CD4-positive, alpha-beta T cell treated with Interleukin-6 at 100 ng/mL for 8 hours (primary cell): ENCODE results near the gene MPPED1.

Source experiments
- DNase-seq: peaks from one replicate; pipeline ENCODE4 v3.0.0-alpha.2; 2020; ENCODE audit warnings: mixed read lengths, low spot score

The MPPED1 gene

GRCh38 chr22:43498856-43499253 lies 87.0 kb downstream of the MPPED1 start:
- no peak for DNase-seq

- no peak for DNase-seq
These were observed 89.3 kb downstream of the MPPED1 start for GRCh38 chr22:43500792-43501785.

- DNase-seq: no peak
These were observed 90.1 kb downstream of the MPPED1 start for GRCh38 chr22:43501878-43502277.

- DNase-seq: no peak
These were observed 90.6 kb downstream of the MPPED1 start for GRCh38 chr22:43502306-43502874.

GRCh38 chr22:43504068-43504467 lies 92.3 kb downstream of the MPPED1 start:
- no peak for DNase-seq

- no peak for DNase-seq
These were observed 93.0 kb downstream of the MPPED1 start for GRCh38 chr22:43504666-43505261.

- DNase-seq: no peak
These were observed 93.6 kb downstream of the MPPED1 start for GRCh38 chr22:43505423-43505822.

- DNase-seq: no peak
These were observed 94.1 kb downstream of the MPPED1 start for GRCh38 chr22:43505896-43506295.

GRCh38 chr22:43506487-43506886 lies 94.7 kb downstream of the MPPED1 start:
- DNase-seq: no peak

GRCh38 chr22:43507235-43507634 lies 95.4 kb downstream of the MPPED1 start:
- DNase-seq: no peak

- DNase-seq: no peak
These were observed 96.7 kb downstream of the MPPED1 start for GRCh38 chr22:43508489-43508888.

- DNase-seq: no peak
These were observed 97.5 kb downstream of the MPPED1 start for GRCh38 chr22:43509337-43509736.

GRCh38 chr22:43510281-43511070 lies 98.7 kb downstream of the MPPED1 start:
- DNase-seq: no peak

- DNase-seq: no peak
These were observed 99.6 kb downstream of the MPPED1 start for GRCh38 chr22:43511276-43511910.

- no peak for DNase-seq
These were observed 100.5 kb downstream of the MPPED1 start for GRCh38 chr22:43512279-43512678.

- no peak for DNase-seq
These were observed 102.8 kb downstream of the MPPED1 start for GRCh38 chr22:43514476-43515157.

GRCh38 chr22:43515411-43515810 lies 103.6 kb downstream of the MPPED1 start:
- DNase-seq: no peak

- DNase-seq: no peak
These were observed 104.1 kb downstream of the MPPED1 start for GRCh38 chr22:43515902-43516301.

GRCh38 chr22:43516386-43516785 lies 104.6 kb downstream of the MPPED1 start:
- DNase-seq: no peak

- no peak for DNase-seq
These were observed 105.3 kb downstream of the MPPED1 start for GRCh38 chr22:43516996-43517635.

- no peak for DNase-seq
These were observed 108.8 kb downstream of the MPPED1 start for GRCh38 chr22:43520632-43521039.
